HL-60/S4 treated with retinoic acid at 250 ng/mL for 4 days and 3 days (cell line): ENCODE measurements around the gene NUB1.

Experiments
- in situ Hi-C: fragments of 300-500 bp; cut with MboI; formaldehyde crosslinking; loops from 2 replicates; pipeline ENCODE4 v1.7.0; 2022; ENCODE audit warnings: low sequenced_read_pairs

Gene NUB1

GRCh38 chr7:151312831-151313809 is 28.5 kb upstream of the NUB1 start:
- in situ Hi-C loops = no loop called here

DNA sequence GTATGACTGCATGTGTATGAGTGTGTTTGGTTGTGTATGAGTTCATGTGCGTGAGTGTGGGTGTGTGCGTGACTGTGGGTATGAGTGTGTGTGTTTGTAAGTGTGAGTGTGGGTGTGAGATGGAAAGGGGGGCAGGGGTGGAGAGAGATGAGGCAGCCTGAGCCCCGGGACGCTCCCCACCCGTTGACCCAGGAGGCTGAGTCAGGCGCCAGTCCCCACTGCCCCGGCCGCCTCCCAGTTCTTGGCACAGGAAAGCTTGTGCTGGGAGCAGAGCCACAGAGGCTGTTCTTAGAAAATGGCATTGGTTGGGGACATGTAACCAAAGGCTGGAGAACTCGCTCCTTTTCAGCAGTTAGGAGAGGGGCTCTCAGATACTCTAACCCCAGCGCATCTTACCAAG is 27.8 kb upstream of the NUB1 start:
- in situ Hi-C loops = no loop called here

- in situ Hi-C loops = no loop called here
Observed at GRCh38 chr7:151314401-151314800, 27.2 kb upstream of the NUB1 start.

DNA sequence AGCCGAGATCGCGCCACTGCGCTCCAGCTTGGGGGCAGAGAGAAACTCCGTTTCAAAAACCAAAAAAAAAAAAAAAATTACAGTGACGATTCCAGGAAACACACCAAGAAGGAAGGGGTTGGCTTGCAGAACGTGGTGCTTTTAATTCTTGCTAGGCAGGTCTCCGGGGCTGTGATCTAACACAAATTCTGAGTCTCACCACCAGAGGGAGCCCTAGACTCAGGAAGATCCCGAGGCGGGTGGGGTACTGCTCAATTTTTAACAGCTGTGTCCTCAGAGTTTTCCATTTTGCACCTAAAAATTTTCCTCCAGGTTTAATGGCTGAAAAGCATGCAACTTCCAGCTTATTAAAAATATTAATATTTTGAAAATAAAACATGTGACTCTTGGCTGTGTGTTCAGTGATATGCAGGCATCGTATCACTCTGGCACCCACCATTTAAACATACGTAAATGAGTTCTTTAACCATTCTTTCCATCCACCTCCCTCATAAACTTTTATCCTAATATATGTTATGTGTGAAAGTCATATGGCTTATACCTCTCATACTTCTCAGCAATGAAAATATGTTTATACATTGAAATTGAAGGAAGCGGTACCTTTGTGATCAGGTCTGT is 26.5 kb upstream of the NUB1 start:
- in situ Hi-C loops = no loop called here

DNA sequence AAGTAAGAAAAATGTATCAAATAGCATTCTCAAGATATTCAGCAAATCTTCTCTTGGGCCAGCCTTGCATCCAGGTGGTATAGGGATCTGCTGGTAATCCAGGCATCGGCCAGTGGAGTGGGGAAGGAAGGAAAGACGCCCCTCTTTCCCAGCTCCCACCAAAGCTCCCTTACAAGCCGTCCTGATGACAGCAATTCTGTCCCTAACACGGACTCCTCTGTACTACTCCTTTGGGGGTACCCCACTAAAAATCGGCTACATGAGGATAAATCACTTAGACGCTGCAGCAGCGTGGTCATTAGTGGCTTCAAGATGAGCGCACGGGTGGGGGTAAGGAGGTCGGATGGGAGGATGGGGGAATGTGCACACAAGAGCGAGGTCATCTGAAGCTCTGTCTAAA is 24.7 kb upstream of the NUB1 start:
- in situ Hi-C loops = no loop called here

- in situ Hi-C loops = no loop called here
Observed at GRCh38 chr7:151317936-151318335, 23.7 kb upstream of the NUB1 start.

GRCh38 chr7:151319189-151319588 is 22.4 kb upstream of the NUB1 start:
- in situ Hi-C loops = no loop called here

DNA sequence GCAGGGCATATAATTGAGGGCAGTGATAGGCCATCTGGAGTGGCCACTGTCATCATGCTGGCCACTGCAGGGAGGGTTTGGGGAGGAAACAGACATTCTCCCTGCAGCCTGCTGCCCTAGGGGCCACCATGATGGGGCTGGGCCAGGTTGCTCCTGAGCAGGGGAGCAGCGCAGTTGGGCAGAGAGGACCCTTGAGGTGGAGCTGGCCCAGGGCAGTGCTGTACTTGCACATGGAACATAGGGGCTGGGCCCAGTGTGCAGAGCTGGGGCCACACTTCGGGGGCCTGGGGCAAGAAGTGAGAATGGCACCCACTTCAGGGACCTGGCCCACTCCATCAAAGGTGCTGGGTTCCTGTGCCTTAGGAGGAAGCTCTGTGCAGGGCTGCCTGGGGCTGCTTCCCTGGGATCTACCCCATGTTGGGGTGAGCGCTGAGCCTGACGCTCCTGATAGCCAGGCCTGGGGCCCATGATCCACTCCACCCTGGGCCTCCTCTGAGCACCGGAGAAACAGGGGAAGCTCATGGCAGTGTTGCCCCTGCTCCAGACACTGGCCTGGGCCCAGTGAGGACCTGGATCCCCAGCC is 21.3 kb upstream of the NUB1 start:
- in situ Hi-C loops = no loop called here

DNA sequence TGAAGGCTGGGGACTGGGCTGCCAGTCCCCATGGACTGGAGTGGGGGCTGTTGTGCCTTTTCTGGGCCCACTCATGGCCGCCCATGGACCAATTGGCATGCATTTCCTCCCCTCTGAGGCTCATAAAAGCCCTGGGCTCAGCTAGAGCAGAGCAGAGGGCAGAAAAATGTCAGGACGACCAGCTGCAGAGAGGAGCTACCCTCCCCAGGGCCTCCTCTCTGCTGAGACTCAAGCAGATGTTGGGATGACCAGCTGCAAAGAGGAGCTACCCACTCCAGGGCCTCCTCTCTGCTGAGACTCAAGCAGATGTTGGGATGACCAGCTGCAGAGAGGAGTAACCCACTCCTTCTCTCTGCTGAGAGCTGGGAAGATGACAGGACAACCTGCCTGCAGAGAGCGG is 20.3 kb upstream of the NUB1 start:
- in situ Hi-C loops = no loop called here

DNA sequence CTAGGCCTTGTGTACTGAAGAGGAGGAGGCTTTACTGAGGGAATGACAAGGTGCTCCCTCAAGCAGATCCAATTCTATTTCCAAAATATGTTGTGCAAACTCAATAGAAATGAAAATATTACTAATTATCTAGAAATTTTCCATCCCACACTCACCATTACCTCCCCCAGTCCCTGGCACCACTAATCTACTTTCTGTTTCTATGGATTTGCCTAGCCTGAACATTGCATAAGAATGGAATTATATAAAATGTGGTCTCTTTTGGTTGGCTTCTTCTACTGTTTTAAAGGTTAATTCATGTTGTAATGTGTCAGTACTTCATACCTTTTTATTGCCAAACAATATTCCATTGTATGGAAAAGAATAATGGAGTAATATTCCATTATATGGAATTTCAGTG is 18.7 kb upstream of the NUB1 start:
- in situ Hi-C loops = no loop called here

DNA sequence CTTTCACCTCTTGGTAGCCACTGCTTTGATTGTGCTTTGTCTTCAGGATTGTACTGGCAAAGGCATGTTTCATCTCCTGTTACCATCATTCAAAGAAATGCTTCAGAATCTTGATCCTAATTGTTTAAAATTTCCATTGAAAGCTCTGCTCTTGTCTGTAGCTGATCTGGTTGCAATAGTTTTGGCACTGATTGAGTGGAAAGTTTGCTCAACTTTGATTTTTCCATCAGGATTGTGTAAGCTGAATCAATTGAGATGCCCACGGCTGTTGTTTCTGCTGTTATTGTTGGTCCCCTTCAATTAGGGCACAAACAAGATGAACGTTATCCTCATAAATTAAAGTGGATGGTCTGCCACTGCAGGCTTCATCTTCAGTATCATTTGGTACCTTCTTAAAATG is 14.6 kb upstream of the NUB1 start:
- in situ Hi-C loops = no loop called here

GRCh38 chr7:151327659-151328058 is 14.0 kb upstream of the NUB1 start:
- in situ Hi-C loops = no loop called here

DNA sequence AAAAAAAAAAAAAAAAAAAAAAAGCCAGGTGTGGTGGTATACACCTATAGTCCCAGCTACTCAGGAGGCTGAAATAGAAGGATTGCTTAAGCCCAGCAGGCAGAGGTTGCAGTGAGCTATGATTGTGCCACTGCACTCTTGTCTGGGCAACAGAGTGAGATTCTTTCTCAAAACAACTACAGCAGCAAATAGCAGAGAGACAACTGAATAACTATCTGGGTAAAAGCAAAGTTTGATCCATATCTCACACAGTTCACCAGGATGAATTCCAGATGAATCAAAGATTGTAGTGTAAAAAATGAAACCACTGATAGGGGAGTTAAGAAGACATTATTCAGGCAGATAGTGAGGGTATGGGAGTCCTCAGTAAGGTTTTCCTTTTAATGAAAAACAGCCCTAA is 11.4 kb upstream of the NUB1 start:
- in situ Hi-C loops = no loop called here

- in situ Hi-C loops = no loop called here
Observed at GRCh38 chr7:151330661-151331060, 11.0 kb upstream of the NUB1 start.

DNA sequence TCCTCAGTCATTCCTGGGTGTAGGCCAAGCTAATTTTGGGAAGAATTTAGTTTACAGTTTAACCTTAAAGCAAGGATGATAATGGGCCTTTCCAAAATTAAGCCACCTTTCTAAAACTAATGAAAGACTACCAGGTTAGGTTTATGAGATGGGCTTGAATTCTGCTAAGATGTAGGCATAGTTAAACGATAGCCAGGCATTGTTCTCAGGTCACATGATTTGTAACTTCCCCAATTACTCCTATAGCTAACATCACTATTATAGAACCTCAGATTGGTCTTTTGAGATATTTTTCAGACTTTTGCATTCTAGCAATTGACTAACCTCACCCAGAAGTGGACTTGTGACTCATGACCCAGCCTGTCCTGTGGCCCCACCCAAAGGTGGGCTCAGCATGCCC is 7.0 kb upstream of the NUB1 start:
- in situ Hi-C loops = no loop called here

DNA sequence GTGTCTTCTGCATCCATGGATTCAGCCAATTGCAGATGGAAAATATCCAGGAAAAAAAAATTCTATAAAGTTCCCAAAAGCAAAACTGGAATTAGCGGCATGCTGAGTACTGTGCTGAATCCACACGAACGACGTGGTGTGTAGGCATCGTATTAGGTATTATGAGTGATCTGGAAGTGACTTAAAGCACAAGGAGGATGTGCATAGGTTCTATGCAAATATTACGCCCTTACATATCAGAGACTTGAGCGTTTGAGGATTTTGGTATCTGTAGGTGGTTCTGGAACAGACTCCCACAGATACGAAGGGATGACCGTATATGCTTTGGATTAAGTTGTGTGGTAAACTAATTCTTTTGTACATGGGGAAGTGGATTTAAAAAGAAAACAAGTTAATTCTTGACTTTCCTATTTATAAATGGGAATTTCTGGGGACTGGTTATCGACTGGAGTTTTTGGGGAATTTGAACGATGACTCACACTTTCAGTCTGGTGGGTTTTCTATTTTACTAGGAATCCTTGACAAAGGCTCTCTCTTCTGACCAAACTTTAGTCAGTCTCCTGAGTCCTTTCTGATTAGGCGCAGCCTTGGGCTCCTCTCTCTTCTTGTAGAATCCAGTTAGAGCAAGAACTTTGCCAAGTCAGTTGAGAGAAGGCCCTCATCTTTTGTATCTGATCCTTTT is 5.4 kb upstream of the NUB1 start:
- in situ Hi-C loops = no loop called here

DNA sequence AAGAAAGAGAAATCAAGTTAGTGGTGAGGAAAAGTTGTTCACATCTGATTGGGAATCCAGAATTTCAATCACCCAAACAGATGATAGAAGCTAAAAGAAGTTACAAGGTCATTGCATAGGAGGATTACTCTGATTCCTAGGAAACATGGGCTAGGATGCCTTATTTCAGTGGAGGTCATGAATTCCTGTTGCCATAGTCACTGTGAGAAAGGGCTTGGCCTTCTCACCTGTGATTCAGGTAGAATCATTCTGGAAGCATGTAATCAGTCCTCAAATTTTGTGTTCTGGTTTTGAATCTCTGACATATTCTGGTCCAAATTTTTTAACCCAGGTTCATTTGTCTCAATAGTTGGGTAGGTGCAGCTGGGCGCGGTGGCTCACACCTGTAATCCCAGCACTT is 4.3 kb upstream of the NUB1 start:
- in situ Hi-C loops = no loop called here

DNA sequence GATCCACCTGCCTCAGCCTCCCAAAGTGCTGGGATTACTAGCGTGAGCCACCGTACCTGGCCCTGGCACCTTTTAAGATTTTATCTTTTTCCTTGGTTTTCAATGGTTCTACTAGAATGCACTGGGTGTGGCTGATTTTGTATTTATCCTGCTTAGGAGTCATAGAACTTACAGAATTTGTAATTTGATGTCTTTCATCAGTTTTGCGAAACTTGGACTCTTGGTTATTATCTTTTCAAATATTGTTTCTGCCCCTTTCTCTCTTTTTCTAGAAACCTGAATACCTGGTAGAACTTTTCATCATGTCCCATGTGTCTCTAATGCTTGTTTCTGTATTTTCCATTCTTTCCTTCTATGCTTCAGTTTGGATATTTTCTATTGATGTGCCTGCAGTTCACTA is 2.8 kb upstream of the NUB1 start:
- in situ Hi-C loops = no loop called here

DNA sequence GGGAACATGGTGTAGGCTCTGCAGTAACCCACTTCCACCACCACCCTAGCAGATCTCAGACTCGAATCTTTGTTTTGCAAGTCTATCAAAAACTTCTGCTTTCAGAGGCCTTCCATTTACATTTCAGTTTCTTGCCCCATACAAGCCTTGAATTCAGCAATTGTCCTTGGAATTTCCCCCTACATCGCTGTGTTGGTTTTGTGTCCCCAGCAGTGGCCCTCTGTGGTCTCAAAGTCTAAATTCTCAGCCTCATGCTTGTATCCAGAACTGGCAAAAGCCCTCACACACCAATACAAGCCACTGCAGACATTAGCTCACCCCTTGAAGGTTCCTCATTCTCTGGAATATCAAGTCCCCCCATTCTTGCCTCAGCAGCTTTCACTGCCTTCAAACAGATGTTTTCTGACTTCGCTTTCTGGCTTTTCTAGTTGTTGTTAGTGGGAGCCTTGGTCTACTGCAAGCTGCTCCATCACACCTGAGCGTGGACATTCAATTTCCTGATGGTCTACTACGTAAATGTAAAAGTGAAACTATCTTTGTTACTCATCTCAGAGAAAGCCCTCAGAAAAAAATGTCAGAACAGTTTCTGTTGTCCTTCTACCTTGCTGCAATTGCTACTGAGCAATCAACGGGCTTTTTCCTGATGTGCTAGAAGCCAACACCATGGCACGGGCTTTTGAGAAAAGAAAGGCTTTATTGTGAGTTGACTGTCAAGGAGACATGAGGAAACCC is 1.8 kb upstream of the NUB1 start:
- in situ Hi-C loops = no loop called here

DNA sequence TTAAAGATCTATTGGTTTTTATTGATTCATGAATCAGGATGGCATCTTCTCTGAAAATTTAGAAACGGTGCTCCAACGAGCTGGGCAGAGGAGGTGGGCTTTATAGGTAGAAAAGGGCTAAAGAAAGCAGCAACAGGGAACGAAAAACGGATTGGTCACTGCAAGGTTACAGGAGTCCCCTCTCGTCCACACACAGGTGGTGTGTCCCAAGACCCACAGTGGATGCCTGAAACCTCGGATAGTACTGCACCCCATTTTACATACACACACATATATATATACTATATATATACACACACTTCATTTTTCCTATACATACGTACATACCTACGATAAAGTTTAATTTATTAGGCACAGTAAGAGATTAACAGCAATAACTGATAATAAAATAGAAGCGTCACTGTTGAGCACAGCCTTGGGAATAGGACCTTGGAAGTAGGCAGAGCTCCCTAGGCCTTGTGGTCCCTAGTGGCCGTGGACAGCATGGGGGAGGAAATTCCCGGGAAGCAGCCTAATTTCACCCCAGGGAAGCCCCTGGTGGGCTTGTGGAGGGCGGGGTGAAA is 737 bp upstream of the NUB1 start:
- in situ Hi-C loops = no loop called here
